Activated naive CD8-positive, alpha-beta T cell treated with anti-CD3 and anti-CD28 coated beads for 36 hours (primary cell): Measurements from ENCODE around the gene ATP6V1C2. TPM values are rescaled to one million over a fixed set of nuclear protein-coding genes. Genes with fewer than 3 reads are reported as not detected.

Experiments used
- DNase-seq: peaks from one replicate; pipeline ENCODE4 v3.0.0; 2021
- H3K27ac Mint-ChIP-seq: one replicate; pipeline ENCODE4 v1.8.0; 2022; ENCODE audit warnings: mild to moderate bottlenecking, moderate library complexity, mixed read lengths
- H3K27me3 Mint-ChIP-seq: one replicate; pipeline ENCODE4 v1.8.0; 2022; ENCODE audit warnings: mild to moderate bottlenecking, mixed read lengths
- H3K36me3 Mint-ChIP-seq: one replicate; pipeline ENCODE4 v1.8.0; 2021; ENCODE audit warnings: mild to moderate bottlenecking, mixed read lengths
- H3K4me1 Mint-ChIP-seq: one replicate; pipeline ENCODE4 v1.8.0; 2021; ENCODE audit warnings: mixed read lengths
- H3K4me3 Mint-ChIP-seq: one replicate; pipeline ENCODE4 v1.8.0; 2022; ENCODE audit warnings: mild to moderate bottlenecking, moderate library complexity, mixed read lengths
- H3K9me3 Mint-ChIP-seq: one replicate; pipeline ENCODE4 v1.8.0; 2022; ENCODE audit warnings: mixed read lengths
- total RNA-seq, 2 experiments: library from RNA; stranded (reverse); gene quantifications; one replicate each; pipeline ENCODE4 v1.2.3, GENCODE V29; 2021

Gene ATP6V1C2
- total RNA-seq, 2 experiments from 2014 or later: not detected

GRCh38 chr2:10753876-10754275, 32.4 kb downstream of the ATP6V1C2 start:
- H3K4me1 Mint-ChIP-seq: no peaks in the 10 kb centered on the region
- peaks cover 9% of the 10 kb centered on the region for H3K27me3 Mint-ChIP-seq
- H3K27ac Mint-ChIP-seq: no peak overlapping the region
- no peaks in the 10 kb centered on the region for H3K36me3 Mint-ChIP-seq
- H3K4me3 Mint-ChIP-seq: no peak overlapping the region
- no peak for DNase-seq
- H3K9me3 Mint-ChIP-seq: no peaks in the 10 kb centered on the region

GRCh38 chr2:10755621-10756020, 34.2 kb downstream of the ATP6V1C2 start:
- peaks cover 2% of the 10 kb centered on the region for H3K27me3 Mint-ChIP-seq
- no peaks in the 10 kb centered on the region for H3K4me1 Mint-ChIP-seq
- H3K36me3 Mint-ChIP-seq: no peaks in the 10 kb centered on the region
- H3K27ac Mint-ChIP-seq: no peak overlapping the region
- no peak overlapping the region for H3K4me3 Mint-ChIP-seq
- no peaks in the 10 kb centered on the region for H3K9me3 Mint-ChIP-seq
- no peak for DNase-seq

- H3K9me3 Mint-ChIP-seq: no peaks in the 10 kb centered on the region
- no peaks in the 10 kb centered on the region for H3K4me1 Mint-ChIP-seq
- DNase-seq: no peak
- no peaks in the 10 kb centered on the region for H3K27me3 Mint-ChIP-seq
- no peak overlapping the region for H3K27ac Mint-ChIP-seq
- H3K36me3 Mint-ChIP-seq: no peaks in the 10 kb centered on the region
- no peak overlapping the region for H3K4me3 Mint-ChIP-seq
Observed at GRCh38 chr2:10757814-10758286, 36.4 kb downstream of the ATP6V1C2 start.

GRCh38 chr2:10759151-10759714, 37.8 kb downstream of the ATP6V1C2 start:
- Mint-ChIP-seq H3K4me3 (no peak overlapping the region), H3K36me3 (no peaks in the 10 kb centered on the region), H3K27ac (no peak overlapping the region), H3K9me3 (no peaks in the 10 kb centered on the region), H3K4me1 (no peaks in the 10 kb centered on the region), H3K27me3 (no peaks in the 10 kb centered on the region)
- no peak for DNase-seq

GRCh38 chr2:10760794-10761504, 39.5 kb downstream of the ATP6V1C2 start:
- H3K4me3 Mint-ChIP-seq: no peak overlapping the region
- H3K36me3 Mint-ChIP-seq: no peaks in the 10 kb centered on the region
- H3K4me1 Mint-ChIP-seq: no peaks in the 10 kb centered on the region

GRCh38 chr2:10761591-10761990, 40.2 kb downstream of the ATP6V1C2 start:
- Mint-ChIP-seq H3K36me3 (no peaks in the 10 kb centered on the region), H3K9me3 (no peaks in the 10 kb centered on the region), H3K4me3 (no peak overlapping the region), H3K4me1 (no peaks in the 10 kb centered on the region), H3K27me3 (no peaks in the 10 kb centered on the region), H3K27ac (no peak overlapping the region)
- no peak for DNase-seq

More at GRCh38 chr2:10760794-10761504, 39.5 kb downstream of the ATP6V1C2 start:
- no peaks in the 10 kb centered on the region for H3K9me3 Mint-ChIP-seq
- H3K27ac Mint-ChIP-seq: no peak overlapping the region
- H3K27me3 Mint-ChIP-seq: no peaks in the 10 kb centered on the region
- no peak for DNase-seq

- no peak overlapping the region for H3K4me3 Mint-ChIP-seq
- DNase-seq: no peak
- no peaks in the 10 kb centered on the region for H3K36me3 Mint-ChIP-seq
- H3K27ac Mint-ChIP-seq: no peak overlapping the region
- no peaks in the 10 kb centered on the region for H3K9me3 Mint-ChIP-seq
- H3K27me3 Mint-ChIP-seq: no peaks in the 10 kb centered on the region
- H3K4me1 Mint-ChIP-seq: no peaks in the 10 kb centered on the region
Observed at GRCh38 chr2:10762651-10763460, 41.4 kb downstream of the ATP6V1C2 start.

- H3K4me1 Mint-ChIP-seq: no peaks in the 10 kb centered on the region
- no peaks in the 10 kb centered on the region for H3K27me3 Mint-ChIP-seq
- no peak for DNase-seq
- no peaks in the 10 kb centered on the region for H3K36me3 Mint-ChIP-seq
- H3K9me3 Mint-ChIP-seq: no peaks in the 10 kb centered on the region
- no peak overlapping the region for H3K27ac Mint-ChIP-seq
- H3K4me3 Mint-ChIP-seq: no peak overlapping the region
Observed at GRCh38 chr2:10763461-10763800, 42.0 kb downstream of the ATP6V1C2 start.

- H3K36me3 Mint-ChIP-seq: no peaks in the 10 kb centered on the region
- H3K27ac Mint-ChIP-seq: no peak overlapping the region
- no peak for DNase-seq
- no peaks in the 10 kb centered on the region for H3K27me3 Mint-ChIP-seq
- H3K4me1 Mint-ChIP-seq: no peaks in the 10 kb centered on the region
- no peaks in the 10 kb centered on the region for H3K9me3 Mint-ChIP-seq
- no peak overlapping the region for H3K4me3 Mint-ChIP-seq
Observed at GRCh38 chr2:10764096-10764785, 42.8 kb downstream of the ATP6V1C2 start.

GRCh38 chr2:10764896-10765295, 43.5 kb downstream of the ATP6V1C2 start:
- no peak overlapping the region for H3K4me3 Mint-ChIP-seq
- no peaks in the 10 kb centered on the region for H3K36me3 Mint-ChIP-seq
- no peak overlapping the region for H3K27ac Mint-ChIP-seq
- DNase-seq: no peak
- H3K27me3 Mint-ChIP-seq: no peaks in the 10 kb centered on the region
- no peaks in the 10 kb centered on the region for H3K4me1 Mint-ChIP-seq
- H3K9me3 Mint-ChIP-seq: no peaks in the 10 kb centered on the region

GRCh38 chr2:10765461-10765860, 44.0 kb downstream of the ATP6V1C2 start:
- Mint-ChIP-seq H3K27ac (no peak overlapping the region), H3K36me3 (no peaks in the 10 kb centered on the region), H3K4me1 (no peaks in the 10 kb centered on the region), H3K27me3 (no peaks in the 10 kb centered on the region), H3K9me3 (no peaks in the 10 kb centered on the region), H3K4me3 (no peak overlapping the region)
- no peak for DNase-seq

GRCh38 chr2:10765914-10766313, 44.5 kb downstream of the ATP6V1C2 start:
- no peaks in the 10 kb centered on the region for H3K36me3 Mint-ChIP-seq

GRCh38 chr2:10768063-10768507, 46.7 kb downstream of the ATP6V1C2 start:
- no peak for DNase-seq
- H3K4me3 Mint-ChIP-seq: no peak overlapping the region
- H3K36me3 Mint-ChIP-seq: no peaks in the 10 kb centered on the region
- H3K27ac Mint-ChIP-seq: no peak overlapping the region
- no peaks in the 10 kb centered on the region for H3K27me3 Mint-ChIP-seq
- no peaks in the 10 kb centered on the region for H3K9me3 Mint-ChIP-seq
- H3K4me1 Mint-ChIP-seq: no peaks in the 10 kb centered on the region

More at GRCh38 chr2:10765914-10766313, 44.5 kb downstream of the ATP6V1C2 start:
- H3K27ac Mint-ChIP-seq: no peak overlapping the region
- no peaks in the 10 kb centered on the region for H3K4me1 Mint-ChIP-seq
- H3K4me3 Mint-ChIP-seq: no peak overlapping the region
- DNase-seq: no peak
- H3K27me3 Mint-ChIP-seq: no peaks in the 10 kb centered on the region
- no peaks in the 10 kb centered on the region for H3K9me3 Mint-ChIP-seq

GRCh38 chr2:10770956-10771750, 49.7 kb downstream of the ATP6V1C2 start:
- Mint-ChIP-seq H3K9me3 (no peaks in the 10 kb centered on the region), H3K4me1 (no peaks in the 10 kb centered on the region), H3K4me3 (no peak overlapping the region), H3K36me3 (no peaks in the 10 kb centered on the region), H3K27ac (no peak overlapping the region), H3K27me3 (no peaks in the 10 kb centered on the region)
- no peak for DNase-seq
